NCI-H524 (cell line): ENCODE measurements around the gene TMEM212.

Source experiments
- DNase-seq, 2 experiments: peaks; one replicate each; lab custom pipeline; 2025; lab: John Stamatoyannopoulos, UW

Gene TMEM212

GRCh38 chr3:171834461-171834801 is 8.7 kb upstream of the TMEM212 start:
- no peak for DNase-seq

GRCh38 chr3:171835116-171835515 is 8.0 kb upstream of the TMEM212 start:
- DNase-seq: no peak

- DNase-seq: no peak
These were observed 7.5 kb upstream of the TMEM212 start for GRCh38 chr3:171835613-171836012.

- no peak for DNase-seq
These were observed 6.3 kb upstream of the TMEM212 start for GRCh38 chr3:171836855-171837254.

- no peak for DNase-seq
These were observed 5.5 kb upstream of the TMEM212 start for GRCh38 chr3:171837698-171838097.

GRCh38 chr3:171838218-171838720 is 4.9 kb upstream of the TMEM212 start:
- DNase-seq: no peak

GRCh38 chr3:171839270-171839669 is 3.9 kb upstream of the TMEM212 start:
- no peak for DNase-seq

GRCh38 chr3:171840445-171840810 is 2.7 kb upstream of the TMEM212 start:
- no peak for DNase-seq

- DNase-seq: no peak
These were observed 2.1 kb upstream of the TMEM212 start for GRCh38 chr3:171840811-171841619.

- no peak for DNase-seq
These were observed 1.5 kb upstream of the TMEM212 start for GRCh38 chr3:171841620-171842000.

GRCh38 chr3:171844873-171845272 is 1.7 kb downstream of the TMEM212 start:
- DNase-seq: no peak

- DNase-seq: no peak
These were observed 2.5 kb downstream of the TMEM212 start for GRCh38 chr3:171845481-171846284.

- DNase-seq: no peak
These were observed 3.4 kb downstream of the TMEM212 start for GRCh38 chr3:171846597-171846996.

- no peak for DNase-seq
These were observed 4.0 kb downstream of the TMEM212 start for GRCh38 chr3:171847133-171847532.

GRCh38 chr3:171847595-171848259 is 4.6 kb downstream of the TMEM212 start:
- DNase-seq: no peak

- no peak for DNase-seq
These were observed 6.6 kb downstream of the TMEM212 start for GRCh38 chr3:171849617-171850319.

GRCh38 chr3:171850320-171850959 is 7.3 kb downstream of the TMEM212 start:
- no peak for DNase-seq

GRCh38 chr3:171850960-171851659 is 8.0 kb downstream of the TMEM212 start:
- no peak for DNase-seq

GRCh38 chr3:171851660-171852058 is 8.5 kb downstream of the TMEM212 start:
- DNase-seq: no peak

- no peak for DNase-seq
These were observed 11.6 kb downstream of the TMEM212 start for GRCh38 chr3:171854649-171855305.
